HG03521 (cell line): ENCODE measurements around the gene ZNF256.

Experiments used
- ATAC-seq: cut with Tn5 transposase; IDR thresholded peaks from one replicate; pipeline ENCODE4 v1.9.1; 2021; ENCODE audit warnings: mild to moderate bottlenecking, moderate library complexity; ENCODE audit not compliant: unreplicated experiment

Gene ZNF256

GRCh38 chr19:57900311-57900710 is 47.2 kb downstream of the ZNF256 start:
- no peak for ATAC-seq
